GM12873 (cell line): ENCODE results near the gene HRC.

Experiments used
- TF ChIP-seq, protein P1 (sequence below): IDR thresholded peaks from 2 replicates; pipeline ENCODE4 v1.5.1; 2012; ENCODE audit warnings: low read depth, mild to moderate bottlenecking, moderate library complexity, low read length, control low read depth; ENCODE audit not compliant: insufficient read depth; ENCODE audit errors: missing control alignments

HRC gene

DNA sequence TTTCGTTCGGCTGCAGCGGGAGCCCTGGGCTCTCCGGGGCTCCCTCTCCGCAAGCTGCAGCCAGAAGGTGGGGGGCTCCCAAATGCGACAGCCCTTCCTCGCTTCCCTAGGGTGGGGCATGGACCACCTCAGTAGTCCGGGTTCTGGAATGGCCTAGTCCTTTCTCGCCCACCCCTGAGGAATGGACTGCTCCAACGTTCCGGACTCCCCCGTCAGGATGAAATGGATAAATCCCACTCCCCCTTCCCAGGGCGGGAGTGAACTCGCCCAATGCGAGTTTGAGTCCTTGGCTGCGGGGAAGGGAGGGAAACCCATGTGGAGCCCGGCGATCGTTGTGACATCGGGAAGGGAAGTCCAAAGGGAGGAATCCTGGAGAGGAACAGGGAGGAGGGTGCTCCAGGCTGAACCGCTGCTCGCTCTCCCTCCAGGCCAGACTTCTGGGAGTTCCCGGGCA lies 5.5 kb downstream of the HRC start:
- TF ChIP-seq, protein P1, sequence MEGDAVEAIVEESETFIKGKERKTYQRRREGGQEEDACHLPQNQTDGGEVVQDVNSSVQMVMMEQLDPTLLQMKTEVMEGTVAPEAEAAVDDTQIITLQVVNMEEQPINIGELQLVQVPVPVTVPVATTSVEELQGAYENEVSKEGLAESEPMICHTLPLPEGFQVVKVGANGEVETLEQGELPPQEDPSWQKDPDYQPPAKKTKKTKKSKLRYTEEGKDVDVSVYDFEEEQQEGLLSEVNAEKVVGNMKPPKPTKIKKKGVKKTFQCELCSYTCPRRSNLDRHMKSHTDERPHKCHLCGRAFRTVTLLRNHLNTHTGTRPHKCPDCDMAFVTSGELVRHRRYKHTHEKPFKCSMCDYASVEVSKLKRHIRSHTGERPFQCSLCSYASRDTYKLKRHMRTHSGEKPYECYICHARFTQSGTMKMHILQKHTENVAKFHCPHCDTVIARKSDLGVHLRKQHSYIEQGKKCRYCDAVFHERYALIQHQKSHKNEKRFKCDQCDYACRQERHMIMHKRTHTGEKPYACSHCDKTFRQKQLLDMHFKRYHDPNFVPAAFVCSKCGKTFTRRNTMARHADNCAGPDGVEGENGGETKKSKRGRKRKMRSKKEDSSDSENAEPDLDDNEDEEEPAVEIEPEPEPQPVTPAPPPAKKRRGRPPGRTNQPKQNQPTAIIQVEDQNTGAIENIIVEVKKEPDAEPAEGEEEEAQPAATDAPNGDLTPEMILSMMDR, result no peak

GRCh38 chr19:49148784-49149651 lies 6.2 kb downstream of the HRC start:
- TF ChIP-seq, protein P1, result no peak

DNA sequence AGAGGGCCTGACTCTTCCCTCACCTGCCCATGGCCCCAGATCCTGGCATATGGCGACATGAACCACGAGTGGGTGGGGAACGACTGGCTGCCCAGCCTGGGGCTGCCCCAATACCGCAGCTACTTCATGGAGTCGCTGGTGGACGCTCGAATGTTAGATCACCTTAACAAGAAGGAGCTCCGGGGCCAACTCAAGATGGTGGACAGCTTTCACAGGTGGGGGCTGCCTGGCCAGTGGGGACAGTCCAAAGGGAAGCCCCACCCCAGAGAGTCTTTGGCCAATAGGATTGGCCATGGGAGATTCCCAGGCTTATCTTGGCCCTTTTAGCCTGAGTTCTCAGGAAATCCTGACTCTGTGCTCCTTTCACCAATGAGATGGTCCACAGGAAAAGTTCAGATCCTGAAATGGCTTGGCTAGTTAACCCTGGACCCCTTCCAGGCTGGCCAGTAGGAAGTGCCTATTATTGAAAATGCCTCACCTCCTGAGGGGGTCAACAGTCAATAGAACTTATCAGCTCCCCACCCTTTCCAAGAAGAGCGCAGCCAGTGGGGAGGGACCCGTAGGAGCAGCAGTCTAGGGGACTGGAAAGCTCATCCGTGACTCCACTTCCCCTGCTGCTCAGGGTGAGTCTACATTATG lies 7.0 kb downstream of the HRC start:
- TF ChIP-seq, protein P1, result no peak

DNA sequence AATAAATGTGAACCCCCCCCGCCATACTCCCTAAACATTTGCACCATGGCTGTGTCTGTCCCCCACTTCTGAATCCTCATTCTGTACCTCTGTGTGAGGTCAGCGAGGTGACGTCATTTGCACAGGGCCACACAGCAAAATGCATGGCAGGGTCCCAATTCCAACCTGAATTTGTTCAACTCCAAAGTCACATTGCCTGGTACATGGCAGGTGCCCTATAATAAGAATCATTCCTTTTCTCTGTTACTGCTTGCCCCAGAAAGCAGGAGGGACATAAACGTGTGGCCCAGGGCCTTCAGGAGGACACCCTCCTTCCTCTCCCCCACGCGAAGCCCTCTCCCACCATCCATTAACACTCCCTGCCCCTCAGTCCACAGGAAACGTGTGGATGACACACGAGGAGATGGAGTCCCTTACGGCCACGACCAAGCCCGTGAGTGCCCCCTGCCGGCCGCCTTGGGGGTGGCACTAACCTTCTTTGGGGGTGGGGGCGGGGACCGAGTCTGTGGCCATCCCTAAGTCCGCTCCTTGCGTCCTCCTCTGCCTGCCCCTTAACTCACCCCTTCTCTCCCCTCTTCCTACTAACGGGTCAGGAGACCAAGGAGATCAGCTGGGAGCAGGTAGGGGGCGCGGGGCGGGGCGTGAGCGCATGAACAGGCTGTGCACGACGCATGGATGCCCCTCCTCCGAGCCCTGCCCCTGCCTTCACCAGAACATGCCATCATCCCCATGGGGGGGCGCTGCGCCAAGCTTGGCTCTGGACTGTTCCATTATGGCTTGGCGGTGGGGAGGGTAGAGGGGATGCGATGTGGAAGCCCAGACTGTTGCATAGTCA lies 9.4 kb downstream of the HRC start:
- TF ChIP-seq, protein P1, result peak; percentile 84

DNA sequence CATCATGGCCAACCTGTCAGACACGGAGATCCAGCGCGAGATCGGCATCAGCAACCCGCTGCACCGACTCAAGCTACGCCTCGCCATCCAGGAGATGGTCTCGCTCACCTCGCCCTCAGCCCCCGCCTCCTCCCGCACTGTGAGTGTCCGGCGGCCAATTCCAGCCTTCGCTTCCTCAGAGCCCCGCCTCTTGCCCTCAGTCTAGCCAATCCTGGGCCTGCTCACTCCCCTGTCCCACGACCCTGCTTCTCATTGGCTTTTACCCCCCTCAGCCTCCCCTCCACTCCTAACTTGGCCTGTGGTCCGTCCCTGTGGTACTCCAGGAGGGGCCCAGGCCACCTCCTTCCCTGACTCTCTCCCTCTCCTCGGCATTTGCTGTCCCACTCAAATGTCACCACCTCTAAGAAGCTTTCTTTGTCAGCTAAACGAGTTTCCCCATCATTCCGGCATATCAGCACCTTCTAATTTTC lies 12.3 kb downstream of the HRC start:
- TF ChIP-seq, protein P1, result no peak

DNA sequence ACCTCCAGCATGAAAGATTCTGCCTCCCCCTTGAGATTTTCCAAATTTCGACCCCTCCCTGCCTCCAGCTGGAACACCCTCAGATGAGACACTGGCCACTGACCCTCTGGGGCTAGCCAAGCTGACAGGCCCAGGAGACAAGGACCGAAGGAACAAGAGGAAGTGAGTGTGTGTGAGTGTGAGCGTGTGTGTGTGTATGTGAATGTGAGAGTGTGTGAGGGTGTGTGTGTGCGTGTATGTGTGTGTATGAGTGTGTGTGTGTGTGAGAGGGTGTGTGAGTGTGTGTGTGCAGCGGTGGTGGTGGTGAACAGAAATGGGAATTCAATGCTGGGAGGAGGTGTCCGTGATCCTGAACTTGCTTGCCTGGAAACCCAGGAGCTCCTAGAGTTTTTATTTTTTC lies 13.8 kb downstream of the HRC start:
- TF ChIP-seq, protein P1, result no peak
